Measurements from ENCODE around the gene SLC25A51.
A peak's percentile ranks its signal among the peaks of the same experiment; 100 is the strongest.

The SLC25A51 gene

GRCh38 chr9:37914154-37914551 is 10.2 kb upstream of the SLC25A51 start:
- Histone ChIP-seq H3K9ac (ENCODE audit: low read length) (no peak overlapping the region), H3K27me3 (ENCODE audit: low read length) (no peaks in the 10 kb centered on the region), H3K9me3 (ENCODE audit: insufficient read depth, low read length) (no peaks in the 10 kb centered on the region), H2AFZ (ENCODE audit: low read depth, low read length, severe bottlenecking) (no peak overlapping the region), H3K9me2 (replicated peaks; ENCODE audit: insufficient read depth, low read length) (no peaks in the 10 kb centered on the region), H4K20me1 (ENCODE audit: low read depth, low read length) (no peaks in the 10 kb centered on the region), H3K36me3 (ENCODE audit: low read length) (no peaks in the 10 kb centered on the region), H3K79me2 (ENCODE audit: insufficient read depth, low read length) (no peaks in the 10 kb centered on the region), H3K4me2 (ENCODE audit: low read depth, low read length, poor library complexity, severe bottlenecking) (no peak overlapping the region), H3F3A (ENCODE audit: insufficient read depth) (no peaks in the 10 kb centered on the region), H3K27ac (ENCODE audit: low read depth, low read length) (no peak overlapping the region), H3K4me3 (ENCODE audit: insufficient read depth, low read length, poor library complexity, severe bottlenecking) (no peak overlapping the region)
- TF ChIP-seq EZH2phosphoT487 (conservative IDR thresholded peaks at IDR 0.05; ENCODE audit: low read length): no peak
- TF ChIP-seq CTCF (IDR thresholded peaks at IDR 0.05; ENCODE audit: insufficient read depth, low read length, poor library complexity, severe bottlenecking): no peak

GRCh38 chr9:37913480-37914153 is 9.7 kb upstream of the SLC25A51 start:
- no peak overlapping the region for H3K27ac ChIP-seq (ENCODE audit: low read depth, low read length)
- H3K4me2 ChIP-seq (ENCODE audit: low read depth, low read length, poor library complexity, severe bottlenecking): no peak overlapping the region
- no peaks in the 10 kb centered on the region for H3K9me3 ChIP-seq (ENCODE audit: insufficient read depth, low read length)
- H3K9ac ChIP-seq (ENCODE audit: low read length): no peak overlapping the region
- no peaks in the 10 kb centered on the region for H3F3A ChIP-seq (ENCODE audit: insufficient read depth)
- no peaks in the 10 kb centered on the region for H4K20me1 ChIP-seq (ENCODE audit: low read depth, low read length)
- H3K27me3 ChIP-seq (ENCODE audit: low read length): no peaks in the 10 kb centered on the region
- H3K4me3 ChIP-seq (ENCODE audit: insufficient read depth, low read length, poor library complexity, severe bottlenecking): no peak overlapping the region
- H2AFZ ChIP-seq (ENCODE audit: low read depth, low read length, severe bottlenecking): no peak overlapping the region
- TF ChIP-seq EZH2phosphoT487 (conservative IDR thresholded peaks at IDR 0.05; ENCODE audit: low read length) (no peak), CTCF (IDR thresholded peaks at IDR 0.05; ENCODE audit: insufficient read depth, low read length, poor library complexity, severe bottlenecking) (peak; percentile 93)
- H3K79me2 ChIP-seq (ENCODE audit: insufficient read depth, low read length): no peaks in the 10 kb centered on the region
- H3K9me2 ChIP-seq (replicated peaks; ENCODE audit: insufficient read depth, low read length): no peaks in the 10 kb centered on the region
- no peaks in the 10 kb centered on the region for H3K36me3 ChIP-seq (ENCODE audit: low read length)

GRCh38 chr9:37911271-37911681 is 7.3 kb upstream of the SLC25A51 start:
- no peak overlapping the region for H3K27ac ChIP-seq (ENCODE audit: low read depth, low read length)
- peak overlapping the region; percentile 44 for H3K4me2 ChIP-seq (ENCODE audit: low read depth, low read length, poor library complexity, severe bottlenecking)
- H4K20me1 ChIP-seq (ENCODE audit: low read depth, low read length): no peaks in the 10 kb centered on the region
- H2AFZ ChIP-seq (ENCODE audit: low read depth, low read length, severe bottlenecking): no peak overlapping the region
- no peaks in the 10 kb centered on the region for H3F3A ChIP-seq (ENCODE audit: insufficient read depth)
- peak overlapping the region; percentile 28 for H3K4me3 ChIP-seq (ENCODE audit: insufficient read depth, low read length, poor library complexity, severe bottlenecking)
- no peaks in the 10 kb centered on the region for H3K9me3 ChIP-seq (ENCODE audit: insufficient read depth, low read length)
- TF ChIP-seq CTCF (IDR thresholded peaks at IDR 0.05; ENCODE audit: insufficient read depth, low read length, poor library complexity, severe bottlenecking) (no peak), EZH2phosphoT487 (conservative IDR thresholded peaks at IDR 0.05; ENCODE audit: low read length) (no peak)
- H3K9me2 ChIP-seq (replicated peaks; ENCODE audit: insufficient read depth, low read length): no peaks in the 10 kb centered on the region
- peak overlapping the region; percentile 17; the same call in 1 of the 2 replicates for H3K9ac ChIP-seq (ENCODE audit: low read length)
- H3K79me2 ChIP-seq (ENCODE audit: insufficient read depth, low read length): no peaks in the 10 kb centered on the region
- H3K36me3 ChIP-seq (ENCODE audit: low read length): no peaks in the 10 kb centered on the region
- no peaks in the 10 kb centered on the region for H3K27me3 ChIP-seq (ENCODE audit: low read length)

Data from SU-DHL-6 (cell line).